ENCODE measurements around the gene LRRC40. TPM values are rescaled to one million over a fixed set of nuclear protein-coding genes. Genes with fewer than 3 reads are reported as not detected.

LRRC40 gene
- total RNA-seq: 27.4 and 28.7 TPM in 2 replicates
- long read RNA-seq, transcript LRRC40-201 (15 exons, 2,884 nt): major isoform, 367 of 431 reads
- long read RNA-seq, partial matches to known transcripts: 15 of 431 reads
- long read RNA-seq, other reads (novel, unspliced or antisense): 49 of 431 reads

GRCh38 chr1:70205434-70206118 lies at the start of gene LRRC40:
Gene LRRC40 (minus strand): TSS chr1:70205579. CDS start chr1:70205540, 39 bp downstream.
- Mint-ChIP-seq H3K4me1 (ENCODE audit: low read depth) (peaks cover 26% of the 10 kb centered on the region), H3K27me3 (no peaks in the 10 kb centered on the region), H3K4me3 (ENCODE audit: low read depth) (peak within 1 kb of the TSS; percentile 97), H3K36me3 (ENCODE audit: insufficient read depth) (peaks cover 3% of the 10 kb centered on the region), H3K27ac (peak within 1 kb of the TSS; percentile 99), H3K9me3 (ENCODE audit: low read depth) (no peaks in the 10 kb centered on the region)
- DNase-seq (ENCODE audit: low spot score, unreplicated experiment): peak; percentile 91
- no peak for TF ChIP-seq CTCF (IDR thresholded peaks at IDR 0.05; ENCODE audit: unreplicated experiment)

GRCh38 chr1:70248729-70249128 lies 43.4 kb upstream of the LRRC40 start:
- Mint-ChIP-seq H3K27me3 (no peaks in the 10 kb centered on the region), H3K36me3 (ENCODE audit: insufficient read depth) (peaks cover 45% of the 10 kb centered on the region), H3K9me3 (ENCODE audit: low read depth) (no peaks in the 10 kb centered on the region), H3K4me3 (ENCODE audit: low read depth) (no peak overlapping the region), H3K4me1 (ENCODE audit: low read depth) (no peaks in the 10 kb centered on the region), H3K27ac (no peak overlapping the region)
- no peak for DNase-seq (ENCODE audit: low spot score, unreplicated experiment)
- no peak for TF ChIP-seq CTCF (IDR thresholded peaks at IDR 0.05; ENCODE audit: unreplicated experiment)

- no peaks in the 10 kb centered on the region for H3K27me3 Mint-ChIP-seq
- no peaks in the 10 kb centered on the region for H3K4me1 Mint-ChIP-seq (ENCODE audit: low read depth)
- H3K9me3 Mint-ChIP-seq (ENCODE audit: low read depth): no peaks in the 10 kb centered on the region
- no peak overlapping the region for H3K27ac Mint-ChIP-seq
- H3K36me3 Mint-ChIP-seq (ENCODE audit: insufficient read depth): peaks cover 46% of the 10 kb centered on the region
- no peak for TF ChIP-seq CTCF (IDR thresholded peaks at IDR 0.05; ENCODE audit: unreplicated experiment)
- no peak overlapping the region for H3K4me3 Mint-ChIP-seq (ENCODE audit: low read depth)
- DNase-seq (ENCODE audit: low spot score, unreplicated experiment): no peak
Observed at GRCh38 chr1:70247768-70248167, 42.4 kb upstream of the LRRC40 start.

GRCh38 chr1:70247122-70247521 lies 41.7 kb upstream of the LRRC40 start:
- no peak for TF ChIP-seq CTCF (IDR thresholded peaks at IDR 0.05; ENCODE audit: unreplicated experiment)

GRCh38 chr1:70239940-70240339 lies 34.6 kb upstream of the LRRC40 start:
- TF ChIP-seq CTCF (IDR thresholded peaks at IDR 0.05; ENCODE audit: unreplicated experiment): no peak
- no peaks in the 10 kb centered on the region for H3K27me3 Mint-ChIP-seq
- peaks cover 29% of the 10 kb centered on the region for H3K36me3 Mint-ChIP-seq (ENCODE audit: insufficient read depth)

More at GRCh38 chr1:70247122-70247521, 41.7 kb upstream of the LRRC40 start:
- Mint-ChIP-seq H3K27ac (no peak overlapping the region), H3K9me3 (ENCODE audit: low read depth) (no peaks in the 10 kb centered on the region), H3K27me3 (no peaks in the 10 kb centered on the region), H3K36me3 (ENCODE audit: insufficient read depth) (peaks cover 47% of the 10 kb centered on the region), H3K4me1 (ENCODE audit: low read depth) (no peaks in the 10 kb centered on the region), H3K4me3 (ENCODE audit: low read depth) (no peak overlapping the region)
- DNase-seq (ENCODE audit: low spot score, unreplicated experiment): no peak

More at GRCh38 chr1:70239940-70240339, 34.6 kb upstream of the LRRC40 start:
- no peak for DNase-seq (ENCODE audit: low spot score, unreplicated experiment)
- H3K27ac Mint-ChIP-seq: no peak overlapping the region
- no peaks in the 10 kb centered on the region for H3K9me3 Mint-ChIP-seq (ENCODE audit: low read depth)
- H3K4me3 Mint-ChIP-seq (ENCODE audit: low read depth): no peak overlapping the region
- no peaks in the 10 kb centered on the region for H3K4me1 Mint-ChIP-seq (ENCODE audit: low read depth)

Measured in progenitor cell of endocrine pancreas (in vitro differentiated cells).